GM23338 (cell line): ENCODE data around the gene OR10D3.

Source experiments
- CREB1 ChIP-seq: fragments of 250-450 bp; sonication (Bioruptor Pico); IDR thresholded peaks from 2 replicates; pipeline ENCODE4 v1.5.0; 2020; ENCODE audit warnings: low read depth, mild to moderate bottlenecking, moderate library complexity
- CTCF ChIP-seq, 2 experiments: fragments of 200-600 bp in 1 of 2; sonication (generic) in 1 of 2; conservative IDR thresholded peaks; 2 replicates each; pipeline versions ENCODE4 v1.5.1 to v1.6.1; 2016 to 2017; ENCODE audit warnings: antibody characterized with exemption in 2 of 2, low read depth in 2 of 2, mild to moderate bottlenecking in 2 of 2, moderate library complexity in 1 of 2
- ETS1 ChIP-seq: IDR thresholded peaks from 2 replicates; pipeline ENCODE4 v1.6.1; 2016; ENCODE audit warnings: antibody characterized with exemption
- EZH2 ChIP-seq: fragments of 200-600 bp; sonication (generic); IDR thresholded peaks from one replicate; pipeline ENCODE4 v1.8.0; 2017; ENCODE audit warnings: antibody characterized with exemption, mild to moderate bottlenecking, low read depth; ENCODE audit not compliant: unreplicated experiment
- EZH2phosphoT487 ChIP-seq: fragments of 200-600 bp; sonication (generic); IDR thresholded peaks from one replicate; pipeline ENCODE4 v1.8.1; 2018; ENCODE audit warnings: antibody characterized with exemption; ENCODE audit not compliant: unreplicated experiment
- JUNB ChIP-seq: IDR thresholded peaks from one replicate; pipeline ENCODE4 v1.6.1; 2016; ENCODE audit warnings: antibody characterized with exemption; ENCODE audit not compliant: unreplicated experiment
- POLR2AphosphoS5 ChIP-seq: IDR thresholded peaks from 2 replicates; pipeline ENCODE4 v1.6.1; 2016; ENCODE audit warnings: antibody characterized with exemption, low read depth
- REST ChIP-seq: IDR thresholded peaks from one replicate; pipeline ENCODE4 v1.6.1; 2018; ENCODE audit warnings: antibody characterized with exemption; ENCODE audit not compliant: unreplicated experiment
- STAT1 ChIP-seq: IDR thresholded peaks from one replicate; pipeline ENCODE4 v1.6.1; 2016; ENCODE audit warnings: antibody characterized with exemption; ENCODE audit not compliant: unreplicated experiment
- ZNF114 ChIP-seq: fragments of 250-450 bp; sonication (Bioruptor Pico); IDR thresholded peaks from 2 replicates; pipeline ENCODE4 v1.5.0; 2020; ENCODE audit warnings: mild to moderate bottlenecking, moderate library complexity
- ZNF331 ChIP-seq: fragments of 250-450 bp; sonication (Bioruptor Pico); IDR thresholded peaks from 2 replicates; pipeline ENCODE4 v1.5.0; 2020; ENCODE audit warnings: low read depth, mild to moderate bottlenecking, moderate library complexity

- TF ChIP-seq CTCF (conservative IDR thresholded peaks at IDR 0.05; ENCODE audit: low read depth in 2 of 2) (no peak), EZH2phosphoT487 (no peak), EZH2 (no peak), ZNF114 (CRISPR knock-in tag) (no peak), REST (no peak), POLR2AphosphoS5 (no peak), ZNF331 (CRISPR knock-in tag) (no peak), CREB1 (CRISPR knock-in tag) (no peak), ETS1 (no peak), JUNB (no peak), STAT1 (no peak)
These were observed 16.6 kb downstream of the OR10D3 start for GRCh38 chr11:124199702-124200101.
